DMS79 treated with DMSO at 0.1 percent for 48 hours (cell line): Measurements from ENCODE around the gene IFT122.

Source experiments
- DNase-seq: peaks from one replicate; lab custom pipeline; 2025; lab: John Stamatoyannopoulos, UW

Gene IFT122

DNA sequence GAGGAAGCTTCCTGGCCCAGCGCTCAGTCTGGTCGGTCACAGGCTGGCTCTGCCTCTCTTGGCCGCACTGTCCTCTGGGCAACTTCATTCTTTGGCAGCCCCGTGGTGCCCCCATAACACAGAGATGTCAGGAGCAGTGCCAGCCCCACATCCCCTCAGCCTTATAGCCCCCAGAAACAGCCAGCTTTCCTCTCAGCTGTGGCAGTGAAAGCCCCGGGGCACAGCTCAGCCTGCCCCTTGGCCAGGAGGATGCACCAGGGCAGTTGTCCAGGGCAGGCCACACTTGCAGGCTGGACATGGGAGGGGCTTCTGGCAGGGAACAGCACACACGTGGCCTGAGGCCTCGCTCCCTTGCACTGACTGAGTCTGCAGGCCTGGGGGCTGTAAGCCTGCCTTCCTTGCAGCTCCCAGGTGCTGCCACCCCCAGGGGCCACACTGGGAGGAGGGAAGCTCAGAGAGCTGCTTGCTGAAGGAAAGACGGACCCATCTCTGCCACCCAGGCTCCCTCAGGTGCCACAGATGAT lies 78.1 kb downstream of the IFT122 start:
- no peak for DNase-seq

GRCh38 chr3:129518581-129518980 lies 78.6 kb downstream of the IFT122 start:
- DNase-seq, result no peak

DNA sequence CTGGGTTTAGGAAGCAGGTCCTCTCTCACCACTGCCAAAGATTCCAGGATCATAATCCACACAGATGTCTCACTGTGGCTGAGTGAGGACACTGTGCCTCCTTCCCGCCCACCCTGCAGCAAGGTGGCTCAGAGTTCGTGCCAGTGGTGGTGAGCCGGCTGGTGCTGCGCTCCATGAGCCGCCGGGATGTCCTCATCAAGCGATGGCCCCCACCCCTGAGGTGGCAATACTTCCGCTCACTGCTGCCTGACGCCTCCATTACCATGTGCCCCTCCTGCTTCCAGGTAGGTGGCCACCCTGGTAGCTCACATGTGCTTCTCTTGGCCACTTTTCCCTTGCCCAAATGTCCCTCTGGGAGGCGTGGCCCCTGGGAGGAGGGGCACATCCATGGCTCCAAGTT lies 79.4 kb downstream of the IFT122 start:
- no peak for DNase-seq

- no peak for DNase-seq
These were observed 80.1 kb downstream of the IFT122 start for GRCh38 chr3:129519896-129520715.

DNA sequence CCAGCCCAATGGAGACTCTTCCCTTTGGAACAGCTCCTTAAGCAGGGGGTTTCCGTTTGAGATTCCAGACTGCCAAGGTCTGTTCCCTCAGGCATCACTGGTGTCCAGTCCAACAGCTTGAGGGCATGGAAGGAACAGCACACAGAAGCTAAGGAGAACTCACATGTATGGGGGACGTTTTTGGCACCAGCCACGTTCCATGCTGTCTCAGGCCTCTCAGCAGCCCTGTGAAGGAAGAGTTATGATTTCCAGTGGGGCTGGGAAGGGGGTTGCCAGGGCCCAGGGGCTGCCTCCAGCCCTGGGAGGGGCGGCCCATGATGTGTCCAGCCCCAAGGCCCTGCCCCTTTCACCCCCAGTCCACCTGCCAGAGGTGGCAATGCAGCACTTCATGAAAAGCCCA lies 80.9 kb downstream of the IFT122 start:
- DNase-seq, result no peak

- DNase-seq, result no peak
These were observed 81.6 kb downstream of the IFT122 start for GRCh38 chr3:129521611-129522010.

GRCh38 chr3:129522953-129523352 lies 82.9 kb downstream of the IFT122 start:
- DNase-seq, result no peak

- DNase-seq, result no peak
These were observed 84.1 kb downstream of the IFT122 start for GRCh38 chr3:129524081-129524480.

- no peak for DNase-seq
These were observed 85.4 kb downstream of the IFT122 start for GRCh38 chr3:129525341-129525968.

- no peak for DNase-seq
These were observed 86.3 kb downstream of the IFT122 start for GRCh38 chr3:129526121-129526900.

DNA sequence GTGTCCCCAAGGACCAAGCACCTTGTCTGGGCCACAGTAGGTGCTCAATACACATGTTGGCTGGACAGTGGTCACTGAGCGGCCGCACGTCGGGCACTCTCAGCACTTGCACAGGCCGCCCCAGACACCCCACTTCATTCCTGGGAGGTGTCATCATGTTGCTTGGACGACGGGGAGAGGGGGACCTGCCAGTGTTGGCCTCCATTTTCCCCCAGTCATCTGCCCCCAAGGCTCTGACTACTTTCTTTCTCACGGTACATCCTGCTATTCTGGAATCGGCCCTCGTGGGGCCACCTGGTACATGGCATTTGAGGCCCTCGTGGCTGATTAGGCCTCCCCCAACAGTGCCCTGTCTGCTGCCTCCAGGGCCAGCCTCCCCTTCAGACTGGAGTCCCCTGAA lies 87.2 kb downstream of the IFT122 start:
- no peak for DNase-seq

DNA sequence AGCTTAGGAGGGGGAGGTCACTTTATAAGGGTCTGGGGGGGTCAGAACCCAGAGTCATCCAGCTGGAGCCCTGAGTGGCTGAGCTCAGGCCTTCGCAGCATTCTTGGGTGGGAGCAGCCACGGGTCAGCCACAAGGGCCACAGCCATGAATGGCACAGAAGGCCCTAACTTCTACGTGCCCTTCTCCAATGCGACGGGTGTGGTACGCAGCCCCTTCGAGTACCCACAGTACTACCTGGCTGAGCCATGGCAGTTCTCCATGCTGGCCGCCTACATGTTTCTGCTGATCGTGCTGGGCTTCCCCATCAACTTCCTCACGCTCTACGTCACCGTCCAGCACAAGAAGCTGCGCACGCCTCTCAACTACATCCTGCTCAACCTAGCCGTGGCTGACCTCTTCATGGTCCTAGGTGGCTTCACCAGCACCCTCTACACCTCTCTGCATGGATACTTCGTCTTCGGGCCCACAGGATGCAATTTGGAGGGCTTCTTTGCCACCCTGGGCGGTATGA lies 88.6 kb downstream of the IFT122 start, which contains the start of gene RHO:
Gene RHO, plus strand, starts transcription at position 51 of the 512 bp plus-strand sequence. Its CDS starts 95 bp downstream, at position 146.
- no peak for DNase-seq

DNA sequence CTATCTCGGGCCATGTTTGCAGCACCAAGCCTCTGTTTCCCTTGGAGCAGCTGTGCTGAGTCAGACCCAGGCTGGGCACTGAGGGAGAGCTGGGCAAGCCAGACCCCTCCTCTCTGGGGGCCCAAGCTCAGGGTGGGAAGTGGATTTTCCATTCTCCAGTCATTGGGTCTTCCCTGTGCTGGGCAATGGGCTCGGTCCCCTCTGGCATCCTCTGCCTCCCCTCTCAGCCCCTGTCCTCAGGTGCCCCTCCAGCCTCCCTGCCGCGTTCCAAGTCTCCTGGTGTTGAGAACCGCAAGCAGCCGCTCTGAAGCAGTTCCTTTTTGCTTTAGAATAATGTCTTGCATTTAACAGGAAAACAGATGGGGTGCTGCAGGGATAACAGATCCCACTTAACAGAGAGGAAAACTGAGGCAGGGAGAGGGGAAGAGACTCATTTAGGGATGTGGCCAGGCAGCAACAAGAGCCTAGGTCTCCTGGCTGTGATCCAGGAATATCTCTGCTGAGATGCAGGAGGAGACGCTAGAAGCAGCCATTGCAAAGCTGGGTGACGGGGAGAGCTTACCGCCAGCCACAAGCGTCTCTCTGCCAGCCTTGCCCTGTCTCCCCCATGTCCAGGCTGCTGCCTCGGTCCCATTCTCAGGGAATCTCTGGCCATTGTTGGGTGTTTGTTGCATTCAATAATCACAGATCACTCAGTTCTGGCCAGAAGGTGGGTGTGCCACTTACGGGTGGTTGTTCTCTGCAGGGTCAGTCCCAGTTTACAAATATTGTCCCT lies 89.6 kb downstream of the IFT122 start:
- DNase-seq, result no peak

GRCh38 chr3:129530251-129530791 lies 90.3 kb downstream of the IFT122 start:
- no peak for DNase-seq

DNA sequence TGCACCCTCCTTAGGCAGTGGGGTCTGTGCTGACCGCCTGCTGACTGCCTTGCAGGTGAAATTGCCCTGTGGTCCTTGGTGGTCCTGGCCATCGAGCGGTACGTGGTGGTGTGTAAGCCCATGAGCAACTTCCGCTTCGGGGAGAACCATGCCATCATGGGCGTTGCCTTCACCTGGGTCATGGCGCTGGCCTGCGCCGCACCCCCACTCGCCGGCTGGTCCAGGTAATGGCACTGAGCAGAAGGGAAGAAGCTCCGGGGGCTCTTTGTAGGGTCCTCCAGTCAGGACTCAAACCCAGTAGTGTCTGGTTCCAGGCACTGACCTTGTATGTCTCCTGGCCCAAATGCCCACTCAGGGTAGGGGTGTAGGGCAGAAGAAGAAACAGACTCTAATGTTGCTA lies 90.8 kb downstream of the IFT122 start:
- DNase-seq, result no peak

- DNase-seq, result no peak
These were observed 91.7 kb downstream of the IFT122 start for GRCh38 chr3:129531699-129532098.

DNA sequence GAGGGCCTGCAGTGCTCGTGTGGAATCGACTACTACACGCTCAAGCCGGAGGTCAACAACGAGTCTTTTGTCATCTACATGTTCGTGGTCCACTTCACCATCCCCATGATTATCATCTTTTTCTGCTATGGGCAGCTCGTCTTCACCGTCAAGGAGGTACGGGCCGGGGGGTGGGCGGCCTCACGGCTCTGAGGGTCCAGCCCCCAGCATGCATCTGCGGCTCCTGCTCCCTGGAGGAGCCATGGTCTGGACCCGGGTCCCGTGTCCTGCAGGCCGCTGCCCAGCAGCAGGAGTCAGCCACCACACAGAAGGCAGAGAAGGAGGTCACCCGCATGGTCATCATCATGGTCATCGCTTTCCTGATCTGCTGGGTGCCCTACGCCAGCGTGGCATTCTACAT lies 92.2 kb downstream of the IFT122 start:
- DNase-seq, result no peak

- no peak for DNase-seq
These were observed 93.4 kb downstream of the IFT122 start for GRCh38 chr3:129533406-129533805.

- no peak for DNase-seq
These were observed 94.5 kb downstream of the IFT122 start for GRCh38 chr3:129534428-129535027.

DNA sequence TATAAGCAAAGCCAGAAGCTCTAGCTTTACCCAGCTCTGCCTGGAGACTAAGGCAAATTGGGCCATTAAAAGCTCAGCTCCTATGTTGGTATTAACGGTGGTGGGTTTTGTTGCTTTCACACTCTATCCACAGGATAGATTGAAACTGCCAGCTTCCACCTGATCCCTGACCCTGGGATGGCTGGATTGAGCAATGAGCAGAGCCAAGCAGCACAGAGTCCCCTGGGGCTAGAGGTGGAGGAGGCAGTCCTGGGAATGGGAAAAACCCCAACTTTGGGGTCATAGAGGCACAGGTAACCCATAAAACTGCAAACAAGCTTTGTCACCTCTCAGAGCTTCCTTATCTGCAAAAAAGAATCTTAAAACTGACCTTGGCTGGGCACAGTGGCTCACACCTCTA lies 95.1 kb downstream of the IFT122 start:
- DNase-seq, result no peak

- no peak for DNase-seq
These were observed 96.3 kb downstream of the IFT122 start for GRCh38 chr3:129536374-129536667.
